ENCODE results near the gene MMS22L.

MMS22L gene

DNA sequence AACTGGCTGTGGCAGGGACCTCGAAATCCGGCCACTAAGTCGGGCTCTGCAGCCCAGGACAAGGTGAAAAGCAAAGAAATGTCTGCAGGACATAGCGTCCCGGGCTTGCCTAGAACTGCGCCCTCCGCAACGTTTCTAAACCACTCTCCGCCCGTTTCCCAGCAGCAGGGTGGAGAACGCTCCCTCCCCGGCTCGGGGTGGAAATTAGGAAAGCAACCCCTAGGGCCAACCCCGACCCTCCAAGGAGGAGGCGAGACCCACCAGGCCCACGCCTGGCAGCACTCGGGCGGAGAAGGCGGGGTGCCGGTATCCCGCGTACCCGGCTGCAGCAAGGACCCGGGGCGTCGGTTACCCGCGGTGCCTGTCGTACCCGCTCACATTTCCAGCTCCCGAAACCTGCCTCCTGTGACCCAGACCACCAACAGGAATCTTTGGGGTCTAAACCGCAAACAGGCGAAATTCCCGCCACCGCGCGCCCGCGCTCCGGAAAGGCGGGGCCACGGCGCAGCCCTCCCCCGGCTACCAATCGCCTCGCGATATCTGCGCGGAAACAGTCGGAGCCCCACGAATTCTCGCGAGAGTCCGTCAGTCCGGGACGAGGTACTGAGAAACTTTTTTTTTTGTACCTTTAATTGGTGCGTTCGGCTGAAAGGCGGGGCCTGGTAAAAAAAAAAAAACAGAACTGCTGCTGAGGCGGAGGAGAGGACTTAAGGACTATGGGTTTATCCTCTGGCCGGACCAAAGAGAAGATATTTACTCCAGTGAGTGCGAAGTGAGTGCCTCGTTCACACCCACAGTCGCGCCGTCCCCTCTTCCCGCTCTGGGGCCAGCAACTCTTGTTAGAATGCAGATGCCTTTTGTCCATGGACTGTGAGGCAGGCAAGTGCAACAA, at the start of gene MMS22L:
Gene MMS22L (minus strand): TSS at position 491 of the 892 bp plus-strand sequence. CDS start 739 bp downstream, outside the sequence.
- peak; percentile 84 for DNase-seq

- DNase-seq = no peak
These were observed 39.8 kb upstream of the MMS22L start for GRCh38 chr6:97322811-97323210.

GRCh38 chr6:97322226-97322625, 39.2 kb upstream of the MMS22L start:
- DNase-seq = no peak

DNA sequence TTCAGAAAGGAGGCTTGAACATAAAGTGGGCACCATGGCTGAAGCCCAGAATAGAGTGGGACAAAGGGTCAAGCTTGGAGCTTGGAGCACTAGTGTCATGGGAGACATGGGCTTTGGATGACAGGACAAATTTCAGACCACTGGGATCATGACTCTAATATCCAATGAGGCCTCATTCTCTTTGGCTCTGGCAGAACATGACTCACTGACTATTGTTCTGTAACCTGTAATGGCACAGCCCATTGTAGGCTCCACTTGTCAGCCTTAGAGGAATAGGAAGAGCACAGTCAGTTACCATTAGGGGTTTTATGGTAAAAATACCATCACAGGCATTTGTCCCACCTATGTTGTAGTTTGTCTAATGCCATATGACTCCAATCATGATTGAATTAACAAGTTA, 34.0 kb upstream of the MMS22L start:
- no peak for DNase-seq

- DNase-seq = no peak
These were observed 29.2 kb upstream of the MMS22L start for GRCh38 chr6:97312241-97312640.

DNA sequence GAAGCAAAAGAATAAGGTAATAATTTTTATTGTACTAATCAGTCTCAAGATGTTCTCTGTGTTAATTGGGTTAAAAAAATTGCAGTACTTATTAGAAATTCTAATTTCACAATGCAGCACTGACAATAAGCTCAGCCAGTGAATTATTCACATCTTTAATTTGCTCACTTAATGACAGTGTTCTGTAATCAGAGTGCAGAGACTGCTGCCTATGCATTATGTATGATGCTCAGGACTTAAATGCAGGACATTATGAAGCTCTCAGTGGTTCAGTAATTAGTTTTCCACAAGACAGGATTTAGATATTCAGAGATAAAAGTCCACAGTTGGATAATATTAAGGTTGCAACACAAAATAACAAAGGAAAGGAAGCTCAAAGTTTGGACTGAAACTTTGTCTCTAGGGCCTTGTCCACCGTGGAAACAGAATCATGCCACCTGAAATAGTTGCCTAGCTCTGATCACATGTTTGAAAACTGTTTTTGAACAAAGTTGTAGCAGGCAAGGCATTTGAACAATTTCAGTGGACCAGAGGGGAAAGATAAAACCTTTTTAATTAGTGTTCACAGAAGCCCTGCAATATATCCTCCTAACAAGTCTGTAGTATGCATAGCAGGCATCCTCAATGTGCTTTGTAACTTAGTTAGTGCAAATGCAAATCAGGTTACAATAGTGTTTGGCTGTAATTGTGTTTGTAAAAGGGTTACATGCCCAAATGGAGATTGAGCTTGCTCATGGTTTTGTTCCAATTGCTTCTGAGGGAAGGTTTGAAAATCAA, 23.7 kb upstream of the MMS22L start:
- no peak for DNase-seq

GRCh38 chr6:97305414-97306066, 22.5 kb upstream of the MMS22L start:
- no peak for DNase-seq

DNA sequence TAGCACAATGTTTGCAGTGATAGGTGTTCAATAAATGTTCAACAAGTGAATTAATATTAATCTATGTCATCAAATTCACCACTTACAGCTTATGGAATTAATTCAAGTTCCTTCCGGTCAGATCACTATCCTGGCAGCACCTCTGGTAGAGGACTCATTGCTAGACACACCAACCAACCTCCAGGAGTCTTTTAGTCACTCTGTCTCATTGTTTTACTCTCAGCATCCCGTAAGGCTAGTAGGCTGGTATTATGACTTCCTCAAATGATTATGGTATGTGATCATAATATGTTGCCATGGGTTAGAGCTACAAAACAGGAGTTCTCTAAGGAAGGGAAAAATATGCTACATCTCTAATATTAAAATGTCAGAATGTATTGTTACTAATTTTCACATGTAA, 21.7 kb upstream of the MMS22L start:
- no peak for DNase-seq

GRCh38 chr6:97294451-97294850, 11.4 kb upstream of the MMS22L start:
- no peak for DNase-seq

DNA sequence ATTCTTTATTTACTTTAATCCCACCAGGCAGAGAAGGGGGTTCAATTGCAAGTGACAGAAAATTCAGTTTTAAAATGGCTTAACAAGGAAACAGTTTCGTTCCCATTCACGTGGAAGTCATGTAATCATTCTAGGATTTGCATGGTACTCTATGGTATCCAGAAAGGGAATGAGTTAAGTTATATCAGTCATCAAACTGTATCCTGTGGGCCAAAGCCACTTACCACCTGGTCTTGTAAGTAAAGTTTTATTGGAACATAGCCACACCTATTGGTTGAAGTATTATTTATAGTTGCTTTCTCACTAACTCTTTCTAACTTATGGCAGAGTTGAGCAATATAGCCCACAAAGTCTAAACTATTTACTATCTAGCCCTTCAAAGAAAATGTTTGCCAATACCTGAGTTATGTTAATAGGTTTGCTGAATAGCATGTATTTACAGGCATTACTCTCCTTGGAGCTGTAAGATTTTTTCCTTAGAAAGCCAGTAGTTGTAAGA, 10.2 kb upstream of the MMS22L start:
- DNase-seq = no peak

- no peak for DNase-seq
These were observed 9.7 kb upstream of the MMS22L start for GRCh38 chr6:97292671-97293070.

GRCh38 chr6:97291896-97292295, 8.9 kb upstream of the MMS22L start:
- no peak for DNase-seq

GRCh38 chr6:97289332-97289731, 6.3 kb upstream of the MMS22L start:
- no peak for DNase-seq

- DNase-seq = no peak
These were observed 5.2 kb upstream of the MMS22L start for GRCh38 chr6:97288188-97288587.

DNA sequence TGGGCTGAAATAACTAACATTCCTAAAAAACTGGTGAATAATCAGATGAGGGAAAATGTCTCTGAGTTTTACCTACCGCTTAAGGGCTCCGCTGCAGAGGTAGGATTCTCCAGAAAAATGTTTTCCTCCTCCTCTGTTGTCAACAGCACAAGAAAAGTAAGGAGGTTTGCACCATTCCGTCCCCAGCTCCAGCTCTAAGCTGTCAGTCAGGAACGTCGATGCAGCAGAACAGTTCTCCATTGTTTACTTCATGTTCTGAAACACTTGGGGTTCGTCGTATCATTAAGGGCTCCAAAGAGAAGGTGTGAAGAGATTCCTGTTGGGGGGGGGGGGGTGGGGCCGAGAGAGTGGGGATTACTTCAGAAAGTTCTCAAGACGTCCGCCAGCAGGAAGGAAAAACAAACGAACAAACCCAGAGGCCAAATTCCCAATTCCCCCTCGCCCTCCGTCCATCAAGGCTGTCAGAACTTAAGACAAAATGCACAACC, 734 bp downstream of the MMS22L start:
- peak; percentile 24 for DNase-seq

DNA sequence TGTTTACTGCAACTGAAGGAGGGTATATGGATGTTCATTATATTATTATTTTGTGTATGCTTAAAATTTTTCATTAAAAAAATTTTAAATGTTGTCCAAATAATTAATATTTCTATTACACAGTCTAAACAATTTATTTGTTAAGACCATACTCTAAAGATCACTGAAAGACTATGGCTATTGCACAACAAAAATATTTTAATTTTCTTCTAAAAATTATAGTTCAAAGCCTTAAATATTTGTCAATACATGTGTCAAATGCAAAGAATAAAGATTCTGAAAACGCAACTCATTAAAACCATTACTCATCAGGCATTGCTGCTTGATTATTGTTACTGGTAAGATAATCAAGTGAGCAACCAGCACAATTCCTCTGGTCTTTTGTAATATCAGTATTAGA, 2.2 kb downstream of the MMS22L start:
- DNase-seq = no peak

DNA sequence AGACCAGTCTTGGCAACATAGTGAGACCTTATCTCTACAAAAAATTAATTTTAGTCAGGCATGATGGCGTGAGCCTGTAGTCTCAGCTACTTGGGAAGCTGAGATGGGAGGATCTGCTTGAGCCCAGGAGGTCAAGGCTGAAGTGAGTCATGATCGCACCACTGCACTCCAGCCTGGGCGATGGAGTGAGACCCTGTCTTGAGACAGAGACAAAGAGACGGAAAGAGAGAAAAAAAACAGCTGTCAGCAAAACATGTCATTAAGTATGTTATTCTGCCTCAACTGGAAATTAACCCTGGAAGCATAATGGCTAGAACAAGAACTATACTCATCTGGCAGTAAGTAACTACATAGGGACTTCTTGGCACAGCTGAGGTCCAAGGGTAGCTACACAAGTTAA, 7.2 kb downstream of the MMS22L start:
- no peak for DNase-seq

DNA sequence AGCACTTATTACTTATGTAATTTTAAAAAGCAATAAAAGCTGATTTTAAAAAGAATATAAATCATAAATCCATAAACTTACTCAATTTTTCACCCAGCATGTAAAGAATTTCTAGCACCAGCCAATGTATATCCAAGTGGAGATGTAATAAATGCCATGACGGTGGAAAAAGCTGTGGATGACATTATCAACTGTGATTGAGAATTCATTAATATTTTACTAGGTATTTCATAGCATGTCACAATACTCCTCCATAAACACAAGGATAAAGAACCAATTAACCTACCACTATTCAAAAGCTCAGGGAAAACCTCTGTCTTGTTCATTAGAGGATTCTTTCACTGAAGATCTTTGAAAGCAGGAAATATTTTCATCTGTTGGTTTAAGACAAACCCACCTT, 13.2 kb downstream of the MMS22L start:
- DNase-seq = no peak

GRCh38 chr6:97262676-97263075, 20.3 kb downstream of the MMS22L start:
- no peak for DNase-seq

DNA sequence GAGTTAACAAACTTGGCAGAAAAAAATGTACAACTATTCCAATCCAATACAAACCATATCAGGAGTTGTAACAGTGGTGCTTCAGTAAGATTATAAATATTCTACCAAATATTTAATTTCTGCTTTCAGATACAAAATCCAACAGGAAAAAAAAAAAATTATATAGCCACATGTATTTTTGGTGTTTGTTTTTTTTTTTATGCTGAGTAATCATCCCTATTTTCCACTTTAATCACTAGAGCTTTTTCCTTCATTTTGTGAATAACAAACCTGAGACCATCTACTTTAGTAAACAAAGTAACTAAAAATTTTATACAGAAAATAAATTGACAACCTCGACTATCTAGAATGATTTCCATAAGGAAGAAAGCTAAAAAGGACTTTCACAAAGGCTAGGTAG, 36.2 kb downstream of the MMS22L start:
- no peak for DNase-seq

DNA sequence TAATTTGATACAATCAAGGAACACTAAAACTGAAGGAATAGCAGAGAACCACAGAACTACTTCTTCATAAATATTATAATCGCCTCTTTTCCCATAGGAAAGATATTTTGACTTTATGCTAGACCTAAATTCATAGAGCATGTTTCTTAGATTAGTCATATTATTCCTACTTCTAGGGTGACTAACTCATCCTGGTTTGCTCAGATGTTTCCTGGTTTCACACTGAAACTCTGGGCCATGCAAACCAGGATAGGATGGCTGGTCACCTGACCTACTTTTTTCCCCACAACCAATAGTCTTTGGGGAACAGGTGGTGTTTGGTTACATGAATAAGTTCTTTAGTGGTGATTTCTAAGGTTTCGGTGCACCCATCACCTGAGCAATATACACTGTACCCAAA, 42.8 kb downstream of the MMS22L start:
- DNase-seq = no peak

DNA sequence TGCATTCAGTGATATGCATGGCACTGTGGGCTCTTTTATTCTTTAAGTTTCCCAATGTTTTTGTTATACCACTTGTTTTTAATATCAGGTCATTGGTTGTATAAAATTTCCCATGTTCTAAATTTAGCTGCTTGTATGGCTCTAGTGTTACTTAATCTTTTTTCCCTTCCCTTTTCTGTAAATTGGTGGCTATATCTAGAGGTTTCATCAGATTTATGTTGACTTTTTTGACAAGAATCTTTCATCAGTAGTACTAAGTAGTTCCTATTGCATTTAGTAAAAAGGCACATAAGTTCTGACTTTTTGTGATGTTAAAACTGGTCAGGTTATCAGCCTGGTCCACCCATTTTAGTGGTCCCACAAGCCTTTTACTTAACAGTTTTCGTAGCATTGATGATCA, 51.1 kb downstream of the MMS22L start:
- no peak for DNase-seq

DNA sequence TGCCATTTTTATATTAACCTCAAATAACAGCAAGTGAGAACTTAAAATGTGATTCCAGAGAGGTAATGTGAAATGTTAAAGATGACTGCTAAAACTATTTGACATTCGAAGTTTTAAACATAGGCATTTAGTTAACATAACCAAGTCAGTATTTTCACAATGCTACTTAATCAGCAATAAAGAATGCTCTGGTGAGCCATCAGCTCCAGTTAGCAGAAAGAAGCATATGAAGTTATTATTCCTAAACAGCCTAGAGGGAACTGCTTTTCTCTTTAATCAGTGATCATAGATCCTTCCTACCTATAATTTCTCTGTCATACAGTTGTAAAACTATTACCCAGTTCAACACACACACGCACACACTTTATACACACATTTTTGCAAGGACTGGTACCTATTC, 60.1 kb downstream of the MMS22L start:
- no peak for DNase-seq

Data from NK-92 treated with Interleukin-12 subunit alpha and Interleukin-12 subunit beta, amount 100 ng/mL, for 24 hours (cell line).